ENCODE measurements around the gene RPS8.
A peak's percentile ranks its signal among the peaks of the same experiment; 100 is the strongest.
"Not testable (repeated sequence)": the region's sequence is repeated elsewhere in the genome, so short reads cannot be mapped to it uniquely, and the experiment has no call there.

Gene RPS8

DNA sequence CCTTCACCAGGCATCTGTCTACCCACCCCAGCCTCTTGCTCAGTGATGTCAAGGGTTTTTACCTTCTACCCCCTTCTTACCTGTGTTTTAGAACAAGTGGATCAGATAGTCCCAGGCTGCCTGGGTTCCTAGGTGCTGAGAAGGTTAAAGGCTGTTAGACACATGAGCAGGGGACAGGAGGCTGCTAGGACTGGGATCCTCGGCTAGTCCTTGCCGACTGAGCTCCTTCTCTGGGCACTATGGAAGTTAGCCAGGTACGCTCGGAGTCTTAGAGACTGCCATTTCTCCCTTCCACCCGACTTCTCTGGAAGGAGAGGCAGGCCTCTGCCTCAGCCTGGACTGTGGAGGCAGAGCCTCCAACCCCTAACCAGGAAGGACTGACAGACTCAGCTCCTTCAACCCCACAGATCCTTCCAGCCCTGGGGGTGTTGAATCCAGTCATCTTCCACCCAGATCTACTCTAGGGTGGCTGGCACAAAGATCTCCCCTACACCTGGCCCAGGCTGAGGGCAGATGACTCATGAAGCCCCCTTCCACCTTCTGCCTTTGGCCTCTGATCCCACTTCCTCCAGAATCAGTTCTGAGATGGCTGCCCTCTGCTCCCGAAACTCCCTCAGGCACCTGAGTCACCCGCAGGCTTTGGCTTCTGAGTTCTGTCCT is 31.5 kb downstream of the RPS8 start, which contains the start of gene DYNLT4:
DYNLT4 (minus strand) TSS at position 648 of the 660 bp plus-strand sequence. CDS start 683 bp downstream, outside the sequence.
- TF ChIP-seq CTCF (IDR thresholded peaks at IDR 0.05; ENCODE audit: extremely low read depth, missing control alignments) = no peak
- no peak for DNase-seq (ENCODE audit: low spot score)

- TF ChIP-seq CTCF (IDR thresholded peaks at IDR 0.05; ENCODE audit: extremely low read depth, missing control alignments) = no peak
- peak; percentile 85 for DNase-seq (ENCODE audit: low spot score)
Observed at GRCh38 chr1:44807364-44808062, 32.2 kb downstream of the RPS8 start.

DNA sequence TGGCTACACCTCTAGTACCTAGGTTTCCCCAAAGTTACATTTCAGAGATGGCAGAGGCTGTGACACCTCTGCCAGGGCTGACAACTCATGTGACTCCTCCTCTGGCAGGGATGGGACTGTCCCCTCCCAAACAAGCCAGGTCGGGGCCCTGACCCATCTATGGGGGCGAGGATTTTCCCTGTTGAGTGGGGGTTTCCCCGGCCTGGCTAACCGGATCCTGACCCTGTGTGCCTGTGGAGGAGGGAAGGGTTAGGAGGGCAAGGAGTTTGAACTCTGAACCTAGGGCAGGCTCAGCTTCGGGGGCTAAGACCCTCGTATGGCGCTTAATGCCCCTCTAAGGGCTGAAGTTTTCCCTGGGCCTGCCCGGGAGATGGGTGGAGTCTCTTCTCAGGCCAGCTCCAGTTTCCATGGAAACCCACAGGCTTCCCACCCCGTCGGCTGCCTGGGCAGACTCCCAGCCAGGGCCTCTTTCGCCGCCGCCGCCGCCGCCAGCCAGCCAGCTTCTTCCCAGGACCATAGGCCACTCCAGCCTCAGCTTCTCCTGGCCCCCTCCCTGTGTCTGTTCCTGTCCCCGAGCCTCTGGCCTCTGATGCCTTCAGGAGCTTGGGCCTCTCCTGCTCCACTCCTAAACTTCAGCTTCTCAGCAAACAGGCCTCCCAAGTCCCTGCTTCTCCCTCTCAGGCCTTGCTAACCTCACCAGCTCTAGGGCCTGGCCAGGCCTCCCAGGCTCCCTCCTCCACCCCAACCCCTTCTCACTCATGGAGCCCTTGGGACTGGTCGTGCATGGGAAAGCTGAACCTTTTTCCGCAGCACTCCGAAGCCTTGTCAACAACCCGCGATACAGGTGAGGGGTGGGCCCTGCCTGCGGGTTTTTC is 33.0 kb downstream of the RPS8 start, which contains the start of gene BTBD19:
BTBD19 (plus strand) TSS at position 461 of the 875 bp plus-strand sequence; CDS start at position 759, 298 bp downstream.
- peak; percentile 77 for DNase-seq (ENCODE audit: low spot score)
- no peak for TF ChIP-seq CTCF (IDR thresholded peaks at IDR 0.05; ENCODE audit: extremely low read depth, missing control alignments)

GRCh38 chr1:44808938-44809917 is 33.9 kb downstream of the RPS8 start:
- peak; percentile 88 for DNase-seq (ENCODE audit: low spot score)
- no peak for TF ChIP-seq CTCF (IDR thresholded peaks at IDR 0.05; ENCODE audit: extremely low read depth, missing control alignments)

GRCh38 chr1:44810101-44810761 is 34.9 kb downstream of the RPS8 start:
- TF ChIP-seq CTCF (IDR thresholded peaks at IDR 0.05; ENCODE audit: extremely low read depth, missing control alignments) = no peak
- DNase-seq (ENCODE audit: low spot score) = no peak

DNA sequence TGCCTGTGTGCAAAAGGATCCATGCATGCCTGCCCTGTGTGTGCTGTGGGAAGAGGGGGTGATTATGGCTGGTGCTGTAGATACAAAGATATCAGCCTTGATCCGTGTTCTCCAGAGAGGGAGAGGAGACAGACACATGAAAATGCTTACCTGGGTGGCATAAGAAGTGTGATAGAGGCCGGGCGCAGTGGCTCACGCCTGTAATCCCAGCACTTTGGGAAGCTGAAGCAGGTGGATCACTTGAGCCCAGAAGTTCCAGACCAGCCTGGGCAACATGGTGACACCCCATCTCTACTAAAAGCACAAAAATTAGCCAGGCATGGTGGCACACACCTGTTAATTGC is 35.4 kb downstream of the RPS8 start:
- DNase-seq (ENCODE audit: low spot score) = not testable (repeated sequence)

Measured in GM20000 (cell line).